GM12875 (cell line): ENCODE measurements around the gene NFATC3.
"Not testable (repeated sequence)": the region's sequence is repeated elsewhere in the genome, so short reads cannot be mapped to it uniquely, and the experiment has no call there.

Experiments
- H3K4me3 ChIP-seq: one replicate; pipeline ENCODE4 v1.5.1; 2011; ENCODE audit warnings: low read depth, low read length, control low read depth
- CTCF ChIP-seq: IDR thresholded peaks from 2 replicates; pipeline ENCODE4 v1.5.1; 2011; ENCODE audit warnings: low read depth, mild to moderate bottlenecking, control low read depth, inconsistent platforms, low read length, moderate library complexity, borderline replicate concordance; ENCODE audit not compliant: insufficient read depth

The NFATC3 gene

GRCh38 chr16:68144008-68144407 is 58.8 kb downstream of the NFATC3 start:
- H3K4me3 ChIP-seq, result no peak overlapping the region
- TF ChIP-seq CTCF, result no peak

DNA sequence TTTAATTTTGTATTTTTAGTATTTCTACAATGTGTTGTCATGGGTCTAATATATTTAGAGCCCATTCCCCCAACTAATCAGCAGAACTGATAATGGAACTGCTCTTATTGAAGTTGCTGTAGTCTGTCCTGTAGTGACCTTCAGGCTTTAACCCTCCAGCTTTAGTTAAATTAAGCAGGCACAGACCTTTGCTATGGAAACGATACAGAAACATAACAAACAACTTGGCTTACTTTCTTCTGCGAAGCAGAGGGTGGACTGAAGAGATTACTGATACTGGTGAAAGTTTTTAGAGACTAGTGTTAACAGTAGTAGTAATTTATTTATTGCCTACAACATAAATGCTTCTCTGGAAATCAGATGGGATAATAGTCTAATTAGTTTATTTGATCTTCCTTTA is 61.4 kb downstream of the NFATC3 start:
- H3K4me3 ChIP-seq, result no peak overlapping the region
- no peak for TF ChIP-seq CTCF

DNA sequence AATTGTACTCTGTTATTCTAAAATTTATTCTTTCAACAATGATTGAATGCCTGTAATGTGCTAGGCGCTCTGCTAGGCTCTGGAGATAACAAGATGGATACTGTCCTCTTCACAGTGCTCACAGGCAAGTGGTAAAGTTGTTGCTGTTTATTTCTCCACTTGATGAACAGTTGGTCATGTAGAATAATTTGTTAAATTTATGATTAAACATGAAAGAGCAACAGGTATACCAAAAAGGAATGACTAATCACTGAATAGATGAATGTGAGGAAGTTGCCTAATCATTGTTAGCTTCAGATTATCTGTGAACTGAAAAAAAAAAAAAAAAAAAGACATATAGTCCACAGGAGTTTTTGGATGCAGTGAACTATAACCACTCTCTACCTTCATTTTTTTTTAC is 62.3 kb downstream of the NFATC3 start:
- TF ChIP-seq CTCF, result no peak
- H3K4me3 ChIP-seq, result no peak overlapping the region

- TF ChIP-seq CTCF, result no peak
- H3K4me3 ChIP-seq, result no peak overlapping the region
Measured at GRCh38 chr16:68149596-68149995, 64.4 kb downstream of the NFATC3 start.

DNA sequence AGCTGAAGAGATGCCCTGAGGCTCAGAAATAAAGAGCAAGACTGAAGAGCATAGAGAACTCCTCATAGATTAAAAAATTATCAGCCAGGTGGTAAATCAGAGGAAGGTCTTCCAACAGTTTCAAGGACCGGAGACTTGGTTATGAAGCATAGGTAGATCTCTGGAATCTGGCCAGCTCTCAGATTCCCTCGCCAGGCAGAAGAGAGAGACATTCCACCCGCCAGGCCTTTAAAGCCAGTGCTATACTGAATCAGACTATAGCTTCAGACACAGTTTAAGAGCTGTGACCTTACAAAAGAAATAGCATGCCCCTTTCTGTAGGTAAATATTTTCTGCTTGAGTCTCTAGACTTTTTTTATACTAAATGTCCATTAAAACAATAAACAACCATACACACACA is 70.3 kb downstream of the NFATC3 start:
- no peak for TF ChIP-seq CTCF

GRCh38 chr16:68162413-68162812 is 77.2 kb downstream of the NFATC3 start:
- TF ChIP-seq CTCF, result no peak
- no peak overlapping the region for H3K4me3 ChIP-seq

More for the DNA sequence above, 70.3 kb downstream of the NFATC3 start:
- H3K4me3 ChIP-seq, result no peak overlapping the region

DNA sequence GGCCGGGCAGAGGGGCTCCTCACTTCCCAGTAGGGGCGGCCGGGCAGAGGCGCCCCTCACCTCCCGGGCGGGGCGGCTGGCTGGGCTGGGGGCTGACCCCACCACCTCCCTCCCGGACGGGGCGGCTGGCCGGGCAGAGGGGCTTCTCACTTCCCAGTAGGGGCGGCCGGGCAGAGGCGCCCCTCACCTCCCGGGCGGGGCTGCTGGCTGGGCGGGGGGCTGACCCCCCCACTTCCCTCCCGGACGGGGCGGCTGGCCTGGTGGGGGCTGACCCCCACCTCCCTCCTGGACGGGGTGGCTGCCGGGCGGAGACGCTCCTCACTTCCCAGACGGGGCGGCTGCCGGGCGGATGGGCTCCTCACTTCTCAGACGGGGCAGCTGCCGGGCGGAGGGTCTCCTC is 78.1 kb downstream of the NFATC3 start:
- H3K4me3 ChIP-seq, result not testable (repeated sequence)

- TF ChIP-seq CTCF, result no peak
- H3K4me3 ChIP-seq, result no peak overlapping the region
Measured at GRCh38 chr16:68166264-68166663, 81.1 kb downstream of the NFATC3 start.
